AG04450 (cell line): Measurements from ENCODE around the gene SSR4. TPM values are rescaled to one million over a fixed set of nuclear protein-coding genes. Genes with fewer than 3 reads are reported as not detected.

Experiments
- CTCF ChIA-PET: fragments of 300-600, 350-600 bp; formaldehyde crosslinking; extraction: SDS; loops from one replicate; lab custom pipeline; 2022; ENCODE audit warnings: antibody characterized with exemption, inconsistent platforms; lab: Charles Lee
- POLR2A ChIA-PET: fragments of 350-600 bp; formaldehyde crosslinking; extraction: SDS; loops from one replicate; lab custom pipeline; 2021; ENCODE audit warnings: antibody characterized with exemption, inconsistent platforms; lab: Yijun Ruan, JAX
- DNase-seq: peaks from one replicate; pipeline ENCODE4 v3.0.0-alpha.2; 2011; ENCODE audit warnings: low read depth, low spot score
- H3K27ac ChIP-seq: one replicate; pipeline ENCODE4 v1.5.1; 2012; ENCODE audit warnings: low read depth, low read length, control low read depth
- H3K27me3 ChIP-seq: one replicate; pipeline ENCODE4 v1.6.0; 2012; ENCODE audit warnings: low read length; ENCODE audit not compliant: control insufficient read depth, insufficient read depth
- H3K4me3 ChIP-seq: 2 replicates; pipeline ENCODE4 v1.5.1; 2011; ENCODE audit warnings: mild to moderate bottlenecking, low read depth, low read length, control low read depth
- H3K9me3 ChIP-seq: 2 replicates; pipeline ENCODE4 v1.5.1; 2012; ENCODE audit warnings: low read length; ENCODE audit not compliant: control insufficient read depth, insufficient read depth
- polyA plus RNA-seq: library from polyadenylated mRNA; depleted of rRNA; stranded (reverse); fragments of >200 nt; gene quantifications from 2 replicates; pipeline ENCODE4 v1.2.3, GENCODE V29; 2011
- TF ChIP-seq, protein P1 (sequence below): IDR thresholded peaks from 2 replicates; pipeline ENCODE4 v1.5.1; 2011; ENCODE audit warnings: low read depth, low read length, control low read depth, inconsistent platforms

Gene SSR4
- polyA plus RNA-seq, 1 experiment: 277 TPM

- TF ChIP-seq, protein P1, sequence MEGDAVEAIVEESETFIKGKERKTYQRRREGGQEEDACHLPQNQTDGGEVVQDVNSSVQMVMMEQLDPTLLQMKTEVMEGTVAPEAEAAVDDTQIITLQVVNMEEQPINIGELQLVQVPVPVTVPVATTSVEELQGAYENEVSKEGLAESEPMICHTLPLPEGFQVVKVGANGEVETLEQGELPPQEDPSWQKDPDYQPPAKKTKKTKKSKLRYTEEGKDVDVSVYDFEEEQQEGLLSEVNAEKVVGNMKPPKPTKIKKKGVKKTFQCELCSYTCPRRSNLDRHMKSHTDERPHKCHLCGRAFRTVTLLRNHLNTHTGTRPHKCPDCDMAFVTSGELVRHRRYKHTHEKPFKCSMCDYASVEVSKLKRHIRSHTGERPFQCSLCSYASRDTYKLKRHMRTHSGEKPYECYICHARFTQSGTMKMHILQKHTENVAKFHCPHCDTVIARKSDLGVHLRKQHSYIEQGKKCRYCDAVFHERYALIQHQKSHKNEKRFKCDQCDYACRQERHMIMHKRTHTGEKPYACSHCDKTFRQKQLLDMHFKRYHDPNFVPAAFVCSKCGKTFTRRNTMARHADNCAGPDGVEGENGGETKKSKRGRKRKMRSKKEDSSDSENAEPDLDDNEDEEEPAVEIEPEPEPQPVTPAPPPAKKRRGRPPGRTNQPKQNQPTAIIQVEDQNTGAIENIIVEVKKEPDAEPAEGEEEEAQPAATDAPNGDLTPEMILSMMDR: no peak
- Histone ChIP-seq H3K9me3 (no peaks in the 10 kb centered on the region), H3K4me3 (no peak overlapping the region), H3K27ac (no peak overlapping the region), H3K27me3 (no peaks in the 10 kb centered on the region)
- CTCF ChIA-PET: no interaction called here
- no peak for DNase-seq
- POLR2A ChIA-PET: interaction anchor here (1.7 kb wide), 1 partner anchor 14 kb away, joined by 4 read pairs; the partner anchor contains the start of genes IDH3G and SSR4
Measured at GRCh38 chrX:153779891-153780677, 14.4 kb upstream of the SSR4 start.

GRCh38 chrX:153780678-153781427 is 13.6 kb upstream of the SSR4 start, which contains the start of gene SRPK3:
TSS of gene SRPK3 (plus strand) at chrX:153781041. CDS start at chrX:153781087, 46 bp downstream.
- H3K9me3 ChIP-seq: no peaks in the 10 kb centered on the region
- no peaks in the 10 kb centered on the region for H3K27me3 ChIP-seq
- TF ChIP-seq, protein P1: no peak
- DNase-seq: no peak
- ChIA-PET CTCF (no interaction called here), POLR2A (interaction anchor here (0.6 to 1.7 kb wide), 2 partner anchors 14 to 15 kb away, joined by 3 to 4 read pairs; partner anchors contain the start of genes IDH3G and SSR4)
- no peak within 1 kb of the TSS for H3K4me3 ChIP-seq
- no peak within 1 kb of the TSS for H3K27ac ChIP-seq

GRCh38 chrX:153781428-153782047 is 12.9 kb upstream of the SSR4 start:
- ChIA-PET POLR2A (interaction anchor here (0.6 to 1.7 kb wide), 3 partner anchors 13 to 16 kb away, joined by 3 to 4 read pairs (median 4); partner anchors contain the start of genes IDH3G and SSR4), CTCF (no interaction called here)
- TF ChIP-seq, protein P1: no peak
- Histone ChIP-seq H3K27ac (no peak overlapping the region), H3K4me3 (no peak overlapping the region), H3K9me3 (no peaks in the 10 kb centered on the region), H3K27me3 (no peaks in the 10 kb centered on the region)
- DNase-seq: no peak

DNA sequence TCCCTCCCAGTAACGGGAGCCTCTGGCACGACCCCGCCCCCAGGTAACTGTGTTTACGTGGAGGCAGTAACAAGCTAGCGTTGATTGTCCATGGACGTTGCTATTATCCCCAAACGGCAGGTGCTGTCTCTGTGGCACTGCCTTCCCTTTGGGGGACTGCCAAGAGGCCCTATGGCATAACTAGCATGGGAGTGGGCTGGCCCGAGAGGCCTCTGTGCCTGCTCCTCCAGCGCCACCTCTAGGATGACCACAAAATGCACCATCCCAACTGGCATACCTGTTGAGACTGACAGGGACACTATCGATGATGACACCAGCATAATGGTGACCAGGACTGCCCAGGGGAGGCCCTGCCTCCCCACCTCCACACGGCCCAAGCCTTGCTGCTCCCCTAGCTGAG is 12.2 kb upstream of the SSR4 start:
- TF ChIP-seq, protein P1: no peak
- Histone ChIP-seq H3K9me3 (no peaks in the 10 kb centered on the region), H3K4me3 (no peak overlapping the region), H3K27me3 (no peaks in the 10 kb centered on the region), H3K27ac (no peak overlapping the region)
- ChIA-PET CTCF (no interaction called here), POLR2A (interaction anchor here (0.7 kb wide), 1 partner anchor 16 kb away, joined by 4 read pairs; no protein-coding TSS in a partner anchor)
- DNase-seq: no peak
